Lung (tissue), 12 donors: ENCODE data around the gene SWAP70. TPM values are rescaled to one million over a fixed set of nuclear protein-coding genes. Genes with fewer than 3 reads are reported as not detected.
A peak's percentile ranks its signal among the peaks of the same experiment; 100 is the strongest.

ENCODE experiments used
- ATAC-seq: fragments of 200-7000 bp; cut with Tn5 transposase; one replicate; pipeline ENCODE4 v1.9.1; 2020; ENCODE audit warnings: moderate number of reproducible peaks; ENCODE audit not compliant: insufficient read depth, low FRiP score
- DNase-seq, 3 donors: peaks; one replicate each; pipeline ENCODE4 v3.0.0-alpha.2; 2013 to 2017
- H3K27ac ChIP-seq, 2 donors: one replicate each; pipeline ENCODE4 v1.5.1; 2013; ENCODE audit warnings: mild to moderate bottlenecking in 2 of 2, moderate library complexity in 2 of 2, control low read depth in 1 of 2, inconsistent platforms in 1 of 2, low read depth in 1 of 2, low read length in 1 of 2
- H3K27me3 ChIP-seq, 3 donors: one replicate each; pipeline ENCODE4 v1.5.1; 2013; ENCODE audit warnings: low read length in 2 of 3; ENCODE audit not compliant: control insufficient read depth in 3 of 3, insufficient read depth in 3 of 3
- H3K36me3 ChIP-seq, 4 donors: one replicate each; pipeline ENCODE4 v1.5.1; 2013; ENCODE audit warnings: low read length in 4 of 4, mild to moderate bottlenecking in 1 of 4, moderate library complexity in 1 of 4; ENCODE audit not compliant: control insufficient read depth in 4 of 4, insufficient read depth in 4 of 4
- H3K4me1 ChIP-seq, 5 donors: one replicate each; pipeline ENCODE4 v1.5.1; 2013; ENCODE audit warnings: low read length in 5 of 5, mild to moderate bottlenecking in 2 of 5, moderate library complexity in 1 of 5; ENCODE audit not compliant: control insufficient read depth in 5 of 5, insufficient read depth in 5 of 5
- H3K4me3 ChIP-seq: one replicate; pipeline ENCODE4 v1.5.1; 2013; ENCODE audit warnings: mild to moderate bottlenecking, control low read depth, moderate library complexity
- H3K9ac ChIP-seq, 2 donors: one replicate each; pipeline ENCODE4 v1.5.1; 2013; ENCODE audit warnings: low read length in 2 of 2, control low read depth in 1 of 2; ENCODE audit not compliant: insufficient read depth in 1 of 2
- H3K9me3 ChIP-seq, 4 donors: one replicate each; pipeline ENCODE4 v1.5.1; 2013; ENCODE audit warnings: low read length in 3 of 4, mild to moderate bottlenecking in 1 of 4, moderate library complexity in 1 of 4; ENCODE audit not compliant: control insufficient read depth in 4 of 4, insufficient read depth in 3 of 4
- CTCF ChIP-seq: IDR thresholded peaks from 2 replicates; pipeline ENCODE4 v1.5.1; 2012; ENCODE audit warnings: mild to moderate bottlenecking; ENCODE audit errors: control extremely low read depth, extremely low read depth
- WGBS, 2 donors: extraction: QIAGEN DNeasy Blood & Tissue Kit; methylation state at CpG; one replicate each; pipeline ENCODE4 v1.1.7; 2013; 5-methylcytosine and 5-hydroxymethylcytosine counted together
- polyA plus RNA-seq, 2 donors: library from polyadenylated mRNA; stranded (reverse); fragments of 200-250 nt; gene quantifications; one replicate each; pipeline ENCODE4 v1.2.1, GENCODE V29; 2013
- total RNA-seq, 2 donors: library from RNA; depleted of rRNA in 1 of 2; stranded (reverse); fragments of >200 nt in 1 of 2; gene quantifications; one replicate each; pipeline ENCODE4 v1.2.1, GENCODE V29; 2014 to 2021
- donor health status: control.
- donor health status: control.
- donor health status: Bipolar disorder and iron deficiency.
- donor health status: healthy.
- donor health status: DM: yes; HTN: yes; CAD: no.

The SWAP70 gene
- total and polyA plus RNA-seq, 4 donors = 14.9 to 44.8 (median 35.9) TPM

DNA sequence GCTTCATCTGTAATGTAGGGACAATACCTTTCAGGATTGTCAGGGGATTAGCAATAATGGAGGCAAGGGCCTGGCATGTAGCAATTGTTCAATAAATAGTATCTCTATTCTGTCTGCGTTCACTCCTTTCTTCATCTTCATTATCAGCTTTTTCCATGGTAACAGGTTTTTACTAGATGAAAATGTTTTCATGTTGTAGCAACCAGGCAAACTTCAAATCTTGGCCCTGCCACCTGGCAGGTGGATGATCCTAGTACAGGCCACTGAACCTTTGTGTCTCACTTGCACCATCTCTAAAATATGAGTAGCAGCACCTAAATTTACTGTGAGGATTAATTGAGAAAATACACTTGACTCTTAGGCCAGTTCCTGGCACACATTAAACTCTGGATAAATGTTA, 83.4 kb downstream of the SWAP70 start:
- Histone ChIP-seq H3K36me3 (peaks cover 5 to 19% (median 10%) of the 10 kb centered on the region in 4 donors), H3K9ac (no peak overlapping the region), H3K27ac (peak overlapping the region in 1 of 2 donors; percentile 68), H3K4me3 (no peak overlapping the region), H3K4me1 (peaks cover 0 to 10% (median 3%) of the 10 kb centered on the region in 5 donors), H3K9me3 (no peaks in the 10 kb centered on the region), H3K27me3 (no peaks in the 10 kb centered on the region)
- 91 to 93% methylated on average over 1 of the region's 1 CpG for WGBS, 2 donors
- DNase-seq = no peak
- no peak for ATAC-seq
- TF ChIP-seq CTCF = no peak

GRCh38 chr11:9747828-9748227, 84.0 kb downstream of the SWAP70 start:
- Histone ChIP-seq H3K27ac (peak overlapping the region in 1 of 2 donors; percentile 68), H3K9me3 (no peaks in the 10 kb centered on the region), H3K4me1 (peaks cover 0 to 10% (median 3%) of the 10 kb centered on the region in 5 donors), H3K36me3 (peaks cover 6 to 16% (median 10%) of the 10 kb centered on the region in 4 donors), H3K27me3 (no peaks in the 10 kb centered on the region), H3K9ac (no peak overlapping the region), H3K4me3 (no peak overlapping the region)
- WGBS, 2 donors = 58 to 76% methylated on average over 5 of the region's 5 CpGs
- no peak for TF ChIP-seq CTCF
- peak in 2 of 3 donors; percentile 50 to 79 for DNase-seq
- ATAC-seq = no peak

DNA sequence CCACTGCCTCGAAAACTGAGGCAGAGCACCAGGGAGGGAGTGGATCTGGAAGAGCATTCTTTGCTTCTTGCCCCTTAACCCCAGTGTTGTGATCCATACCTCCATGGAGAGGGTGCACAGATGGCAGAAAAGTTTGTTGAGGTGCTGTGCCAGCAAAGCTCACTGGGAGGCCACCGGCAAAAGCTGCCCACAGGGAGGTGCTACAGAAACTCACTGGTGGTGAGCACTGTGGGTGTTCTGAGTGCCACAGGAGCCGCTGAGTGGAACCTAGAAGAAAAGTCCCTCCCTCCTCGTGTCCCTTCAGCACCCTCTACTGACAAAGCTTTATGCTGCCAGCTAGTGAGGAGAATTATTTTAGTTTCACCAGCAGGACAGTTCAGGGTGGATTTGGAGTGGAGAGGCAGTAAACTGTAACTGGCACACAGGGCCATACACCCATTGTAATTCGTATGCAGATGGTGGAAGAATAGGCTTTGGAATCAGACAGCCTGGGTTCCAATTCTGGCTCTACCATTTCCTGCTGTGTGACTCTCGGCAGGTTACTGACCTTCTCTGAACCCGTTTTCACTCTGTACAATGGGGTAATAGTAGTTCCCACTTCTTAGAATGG, 84.6 kb downstream of the SWAP70 start:
- H3K9me3 ChIP-seq = no peaks in the 10 kb centered on the region
- peaks cover 0 to 10% (median 3%) of the 10 kb centered on the region in 5 donors for H3K4me1 ChIP-seq
- peak overlapping the region in 1 of 2 donors; percentile 90 for H3K27ac ChIP-seq
- no peak overlapping the region for H3K4me3 ChIP-seq
- no peaks in the 10 kb centered on the region for H3K27me3 ChIP-seq
- 42 to 56% methylated on average over 7 of the region's 7 CpGs for WGBS, 2 donors
- peak overlapping the region in 1 of 2 donors; percentile 15 for H3K9ac ChIP-seq
- TF ChIP-seq CTCF = peak; percentile 70
- ATAC-seq = peak; percentile 79
- peak; percentile 52 to 79 (median 72) for DNase-seq
- H3K36me3 ChIP-seq = peaks cover 6 to 16% (median 10%) of the 10 kb centered on the region in 4 donors
